ENCODE data around the gene PRPF6. TPM values are rescaled to one million over a fixed set of nuclear protein-coding genes. Genes with fewer than 3 reads are reported as not detected.

PRPF6 gene
- total and polyA plus RNA-seq, 8 donors = 49.8 to 85.4 (median 80.3) TPM

DNA sequence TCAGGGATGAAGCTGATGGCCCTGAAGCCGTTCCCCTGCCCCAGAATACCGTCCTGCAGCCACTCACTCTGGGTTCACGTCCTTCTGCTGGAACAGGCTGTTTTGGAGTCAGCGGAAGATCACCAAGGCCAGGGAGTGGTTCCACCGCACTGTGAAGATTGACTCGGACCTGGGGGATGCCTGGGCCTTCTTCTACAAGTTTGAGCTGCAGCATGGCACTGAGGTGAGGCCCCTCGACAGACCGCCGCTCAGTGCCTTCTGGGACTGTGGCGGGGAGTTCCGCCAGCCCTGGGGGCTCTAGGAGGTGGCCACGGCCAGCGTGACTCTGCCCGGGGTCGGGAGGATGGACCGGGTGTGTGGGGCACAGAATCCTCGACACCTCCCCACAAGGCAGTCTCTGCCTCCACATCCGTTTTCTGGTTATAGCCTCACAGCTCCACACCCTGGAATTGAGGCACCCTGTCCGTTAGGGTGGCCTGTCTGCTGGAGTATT is 50.9 kb downstream of the PRPF6 start:
- DNase-seq = peak in 1 of 4 donors; percentile 70
- no peaks in the 10 kb centered on the region for H3K4me1 ChIP-seq
- no peak overlapping the region for H3K4me3 ChIP-seq
- TF ChIP-seq, protein P1, sequence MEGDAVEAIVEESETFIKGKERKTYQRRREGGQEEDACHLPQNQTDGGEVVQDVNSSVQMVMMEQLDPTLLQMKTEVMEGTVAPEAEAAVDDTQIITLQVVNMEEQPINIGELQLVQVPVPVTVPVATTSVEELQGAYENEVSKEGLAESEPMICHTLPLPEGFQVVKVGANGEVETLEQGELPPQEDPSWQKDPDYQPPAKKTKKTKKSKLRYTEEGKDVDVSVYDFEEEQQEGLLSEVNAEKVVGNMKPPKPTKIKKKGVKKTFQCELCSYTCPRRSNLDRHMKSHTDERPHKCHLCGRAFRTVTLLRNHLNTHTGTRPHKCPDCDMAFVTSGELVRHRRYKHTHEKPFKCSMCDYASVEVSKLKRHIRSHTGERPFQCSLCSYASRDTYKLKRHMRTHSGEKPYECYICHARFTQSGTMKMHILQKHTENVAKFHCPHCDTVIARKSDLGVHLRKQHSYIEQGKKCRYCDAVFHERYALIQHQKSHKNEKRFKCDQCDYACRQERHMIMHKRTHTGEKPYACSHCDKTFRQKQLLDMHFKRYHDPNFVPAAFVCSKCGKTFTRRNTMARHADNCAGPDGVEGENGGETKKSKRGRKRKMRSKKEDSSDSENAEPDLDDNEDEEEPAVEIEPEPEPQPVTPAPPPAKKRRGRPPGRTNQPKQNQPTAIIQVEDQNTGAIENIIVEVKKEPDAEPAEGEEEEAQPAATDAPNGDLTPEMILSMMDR (IDR thresholded peaks at IDR 0.05) = no peak
- intact Hi-C loops (cut with DNase I) = no loop called here
- ATAC-seq = no peak
- H3K27me3 ChIP-seq = peaks cover 0 to 11% of the 10 kb centered on the region in 2 donors
- peaks cover 0 to 87% of the 10 kb centered on the region in 2 donors for H3K36me3 ChIP-seq
- H3K9me3 ChIP-seq = no peaks in the 10 kb centered on the region
- H3K27ac ChIP-seq = no peak overlapping the region

GRCh38 chr20:64032706-64033624 is 52.0 kb downstream of the PRPF6 start:
- H3K36me3 ChIP-seq = peaks cover 0 to 76% of the 10 kb centered on the region in 2 donors
- no peak for ATAC-seq
- no peaks in the 10 kb centered on the region for H3K9me3 ChIP-seq
- TF ChIP-seq, protein P1 (IDR thresholded peaks at IDR 0.05) = no peak
- peaks cover 8 to 22% of the 10 kb centered on the region in 2 donors for H3K27me3 ChIP-seq
- DNase-seq = no peak
- no peak overlapping the region for H3K4me3 ChIP-seq
- intact Hi-C loops (cut with DNase I) = no loop called here
- H3K27ac ChIP-seq = no peak overlapping the region
- H3K4me1 ChIP-seq = peaks cover 0 to 5% of the 10 kb centered on the region in 2 donors

DNA sequence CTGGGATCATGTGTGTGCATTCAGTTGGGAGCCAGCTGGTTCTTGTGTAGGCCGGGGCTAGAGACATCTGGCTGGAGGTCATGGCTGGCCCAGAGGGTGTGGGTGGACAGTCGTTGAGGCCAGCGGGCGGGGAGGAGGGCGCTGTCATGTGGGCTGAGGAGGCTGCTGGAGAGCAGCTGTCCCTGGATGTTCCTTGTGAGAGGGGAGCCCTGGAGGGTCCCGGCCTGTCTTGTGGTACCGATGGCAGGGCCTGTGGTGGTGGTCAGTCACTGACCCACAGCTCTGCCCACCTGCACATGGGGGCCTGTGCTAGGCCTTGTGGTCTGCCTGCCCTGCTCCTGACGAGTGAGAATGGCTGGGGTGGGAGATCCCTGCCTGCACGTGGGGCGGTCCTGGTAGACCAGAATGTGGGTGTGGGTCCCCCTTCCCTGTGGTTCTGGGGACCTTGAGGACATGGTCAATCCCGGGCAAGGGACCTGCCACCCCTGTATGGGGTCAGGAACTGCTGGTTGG is 53.1 kb downstream of the PRPF6 start:
- no peak for ATAC-seq
- TF ChIP-seq, protein P1 (IDR thresholded peaks at IDR 0.05) = no peak
- no peak overlapping the region for H3K4me3 ChIP-seq
- peaks cover 5 to 16% of the 10 kb centered on the region in 2 donors for H3K4me1 ChIP-seq
- DNase-seq = peak in 1 of 4 donors; percentile 64
- peaks cover 0 to 66% of the 10 kb centered on the region in 2 donors for H3K36me3 ChIP-seq
- H3K27me3 ChIP-seq = peaks cover 11 to 33% of the 10 kb centered on the region in 2 donors
- no peak overlapping the region for H3K27ac ChIP-seq
- intact Hi-C loops (cut with DNase I) = no loop called here
- H3K9me3 ChIP-seq = no peaks in the 10 kb centered on the region

GRCh38 chr20:64035066-64035932 is 54.4 kb downstream of the PRPF6 start:
- TF ChIP-seq, protein P1 (IDR thresholded peaks at IDR 0.05) = no peak
- intact Hi-C loops (cut with DNase I) = no loop called here
- H3K27me3 ChIP-seq = peaks cover 12 to 46% of the 10 kb centered on the region in 2 donors
- H3K4me1 ChIP-seq = peaks cover 10 to 29% of the 10 kb centered on the region in 2 donors
- H3K36me3 ChIP-seq = peaks cover 0 to 53% of the 10 kb centered on the region in 2 donors
- no peak for ATAC-seq
- H3K4me3 ChIP-seq = no peak overlapping the region
- H3K9me3 ChIP-seq = no peaks in the 10 kb centered on the region
- H3K27ac ChIP-seq = no peak overlapping the region
- DNase-seq = no peak
